GM15510 (cell line): Measurements from ENCODE around the gene PROP1.

ENCODE experiments used
- POLR2A ChIP-seq: IDR thresholded peaks from 3 replicates; pipeline ENCODE4 v1.6.1; 2011; ENCODE audit warnings: borderline replicate concordance; ENCODE audit not compliant: insufficient read length; ENCODE audit errors: extremely low read depth

Gene PROP1

GRCh38 chr5:177995691-177996595 is at the start of gene PROP1:
Gene PROP1, minus strand, starts transcription at chr5:177996242. Its CDS starts 309 bp downstream, at chr5:177995933.
- no peak for TF ChIP-seq POLR2A

GRCh38 chr5:177997846-177998245 is 1.8 kb upstream of the PROP1 start:
- TF ChIP-seq POLR2A, result no peak

GRCh38 chr5:177997319-177997670 is 1.3 kb upstream of the PROP1 start:
- TF ChIP-seq POLR2A, result no peak

GRCh38 chr5:177996660-177997318 is 747 bp upstream of the PROP1 start:
- no peak for TF ChIP-seq POLR2A

GRCh38 chr5:177994561-177995190 is 1.4 kb downstream of the PROP1 start:
- TF ChIP-seq POLR2A, result no peak

GRCh38 chr5:177994063-177994462 is 2.0 kb downstream of the PROP1 start:
- no peak for TF ChIP-seq POLR2A

- TF ChIP-seq POLR2A, result no peak
Observed at GRCh38 chr5:177992466-177992865, 3.6 kb downstream of the PROP1 start.

DNA sequence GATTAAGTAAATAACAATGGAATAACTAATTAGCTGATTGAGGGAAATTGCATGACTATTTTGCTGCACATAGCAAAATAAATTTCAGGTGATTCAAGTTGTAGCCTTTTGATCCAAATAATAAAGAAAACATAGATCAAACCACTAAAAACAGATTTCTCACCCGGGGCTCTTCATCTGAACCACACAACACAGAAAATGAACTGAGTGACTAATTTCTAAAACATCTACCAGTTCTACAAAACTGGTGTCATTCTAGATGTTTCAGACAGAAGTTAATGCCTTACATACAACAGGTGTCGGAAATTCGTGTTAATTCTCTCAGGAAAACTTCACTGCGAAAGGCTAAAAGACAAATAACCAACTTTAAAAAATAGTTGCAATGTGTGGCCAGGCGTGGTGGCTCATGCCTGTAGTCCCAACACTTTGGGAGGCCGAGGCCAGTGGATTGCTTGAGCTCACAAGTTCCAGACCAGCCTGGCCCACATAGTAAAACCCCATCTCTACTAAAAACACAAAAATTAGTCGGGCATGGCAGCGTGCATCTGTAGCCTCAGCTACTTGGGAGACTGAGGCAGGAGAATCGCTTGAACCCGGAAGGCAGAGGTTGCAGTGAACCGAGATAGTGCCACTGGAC is 6.9 kb downstream of the PROP1 start:
- no peak for TF ChIP-seq POLR2A

DNA sequence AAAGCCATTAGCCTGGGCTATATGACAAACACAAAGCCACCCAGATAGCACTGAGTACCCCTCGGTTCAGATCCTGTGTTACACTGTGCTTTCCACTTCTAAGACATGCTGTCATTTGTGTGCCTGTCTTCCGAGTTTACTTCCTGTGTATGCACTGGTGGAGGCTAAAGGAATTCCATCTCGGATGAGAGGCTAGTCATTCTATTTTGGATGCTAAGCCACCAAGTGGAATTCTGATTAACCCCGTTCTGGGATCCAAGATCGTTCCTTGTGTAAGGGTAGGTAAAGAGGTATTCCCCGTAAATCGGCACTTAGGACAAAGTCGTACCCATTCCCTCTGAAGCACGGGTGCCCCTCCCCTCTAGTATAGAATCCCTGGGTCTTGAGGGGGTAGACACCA is 8.7 kb downstream of the PROP1 start:
- TF ChIP-seq POLR2A, result no peak

- no peak for TF ChIP-seq POLR2A
Observed at GRCh38 chr5:177985430-177986040, 10.5 kb downstream of the PROP1 start.

GRCh38 chr5:177984584-177985206 is 11.3 kb downstream of the PROP1 start:
- no peak for TF ChIP-seq POLR2A

- no peak for TF ChIP-seq POLR2A
Observed at GRCh38 chr5:177983763-177984583, 12.1 kb downstream of the PROP1 start.

- TF ChIP-seq POLR2A, result no peak
Observed at GRCh38 chr5:177982956-177983355, 13.1 kb downstream of the PROP1 start.
